GM18526 (cell line): ENCODE results near the gene FOXI1.

Experiments
- POLR2A ChIP-seq: IDR thresholded peaks from 3 replicates; pipeline ENCODE4 v1.6.1; 2011; ENCODE audit not compliant: insufficient read length; ENCODE audit errors: extremely low read depth

The FOXI1 gene

DNA sequence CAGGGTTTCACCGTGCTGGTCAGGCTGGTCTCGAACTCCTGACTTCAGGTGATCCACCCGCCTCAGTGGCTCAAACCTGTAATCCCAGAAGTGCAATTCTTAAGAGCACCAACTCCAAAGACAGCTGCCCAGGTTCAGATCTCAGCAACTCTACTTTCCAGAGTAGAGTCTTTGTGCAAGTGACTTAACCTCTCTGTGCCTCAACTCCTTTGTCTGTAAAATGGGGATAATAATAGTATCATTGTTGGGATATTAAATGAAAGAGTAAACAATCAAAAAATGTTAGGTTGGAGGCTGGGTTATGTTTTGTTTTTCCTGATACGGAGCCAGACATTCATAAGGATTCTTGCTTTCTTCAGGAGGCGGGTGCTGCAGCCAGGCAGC lies 45.0 kb downstream of the FOXI1 start:
- TF ChIP-seq POLR2A: no peak

DNA sequence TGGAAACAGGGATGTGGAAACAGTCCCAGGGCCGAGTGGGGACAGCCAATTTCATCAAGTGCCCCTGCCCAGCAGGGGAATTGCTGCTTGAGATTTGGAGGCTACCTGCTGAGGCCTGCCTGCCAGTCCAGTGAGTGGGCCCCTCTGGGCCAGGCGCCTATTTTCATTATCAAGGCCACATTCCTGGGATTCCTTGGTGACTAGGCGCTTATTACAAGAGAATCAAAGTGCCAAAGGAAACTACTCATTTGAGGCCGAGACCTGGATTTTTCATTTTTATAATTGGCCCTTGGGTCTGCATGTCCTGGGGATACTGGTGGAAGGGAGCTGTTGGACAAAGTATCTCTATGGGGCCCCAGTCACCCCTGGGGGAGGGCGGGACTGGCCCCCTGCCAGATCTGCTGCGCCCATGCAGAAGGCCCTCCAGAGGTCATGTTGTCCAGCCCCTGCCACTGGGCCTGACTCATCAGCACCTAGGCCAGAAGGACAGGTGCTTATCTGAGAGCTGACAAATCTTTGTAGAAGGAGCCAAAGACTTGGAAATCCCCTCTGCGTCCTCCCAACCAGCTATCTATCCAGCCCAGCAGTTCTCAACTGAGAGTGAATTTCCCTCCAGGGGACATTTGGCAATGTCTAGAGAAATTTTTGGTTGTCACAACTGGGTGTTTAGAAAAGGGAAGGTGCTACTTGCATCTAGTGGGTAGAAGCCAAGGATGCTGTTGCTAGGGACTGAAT lies 45.6 kb downstream of the FOXI1 start:
- TF ChIP-seq POLR2A: no peak

DNA sequence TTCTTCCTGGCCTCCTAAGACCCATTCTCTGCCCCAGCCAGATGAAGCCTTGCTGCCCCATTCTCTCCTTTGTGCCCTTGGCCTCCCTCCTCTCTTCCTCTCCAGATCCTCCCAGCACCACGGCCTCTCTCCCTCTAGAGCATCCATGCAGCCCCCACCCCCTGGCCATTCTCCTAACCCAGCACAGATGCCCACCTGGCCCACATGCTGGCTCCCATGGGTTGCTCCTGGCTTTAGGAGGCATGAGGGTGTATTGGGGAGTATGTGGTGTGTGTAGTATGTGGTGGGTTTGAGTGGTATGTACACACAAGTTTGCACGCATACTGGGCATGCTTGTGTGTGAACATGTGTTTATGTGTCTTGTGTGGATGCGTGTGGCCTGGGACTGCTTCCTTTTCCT lies 47.1 kb downstream of the FOXI1 start:
- TF ChIP-seq POLR2A: no peak

DNA sequence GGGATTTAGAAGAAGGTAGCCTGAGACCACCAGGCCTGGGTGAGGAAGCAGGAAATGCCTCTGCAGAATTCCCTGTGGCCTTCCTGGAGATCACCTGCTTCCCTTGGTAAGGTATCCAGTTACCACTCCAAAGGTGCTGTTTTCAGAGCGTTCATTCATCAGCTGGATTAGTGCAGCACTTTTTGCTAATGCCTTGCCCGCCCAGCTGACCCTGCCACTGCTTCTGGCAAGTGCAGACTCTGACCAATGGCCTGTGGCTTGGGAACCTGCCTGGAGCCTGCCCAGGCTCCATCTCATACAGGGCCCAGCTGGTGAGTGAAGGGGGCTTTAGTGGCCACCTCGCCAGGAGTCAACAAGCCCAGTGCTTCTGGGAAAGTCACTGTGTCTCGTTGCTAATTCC lies 48.6 kb downstream of the FOXI1 start:
- no peak for TF ChIP-seq POLR2A

DNA sequence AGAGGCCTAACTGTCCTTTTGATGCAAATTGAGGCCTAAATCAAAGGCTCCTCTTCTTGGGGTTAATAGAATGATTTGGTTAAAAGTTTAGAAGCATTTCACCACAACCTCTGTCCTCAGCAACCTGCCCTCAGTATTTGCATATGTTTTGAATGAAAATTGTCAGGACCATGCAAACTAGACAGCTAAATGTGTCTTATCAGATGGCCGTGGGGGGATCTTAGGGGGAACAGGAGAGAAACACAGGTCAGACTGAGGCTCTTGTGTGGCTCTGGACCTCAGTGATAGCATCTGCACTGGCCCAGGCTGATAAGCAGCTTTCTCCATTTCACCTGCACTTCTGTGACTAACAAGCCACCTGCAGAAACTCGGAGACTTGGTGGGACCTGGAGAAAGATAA lies 49.0 kb downstream of the FOXI1 start:
- TF ChIP-seq POLR2A: no peak

DNA sequence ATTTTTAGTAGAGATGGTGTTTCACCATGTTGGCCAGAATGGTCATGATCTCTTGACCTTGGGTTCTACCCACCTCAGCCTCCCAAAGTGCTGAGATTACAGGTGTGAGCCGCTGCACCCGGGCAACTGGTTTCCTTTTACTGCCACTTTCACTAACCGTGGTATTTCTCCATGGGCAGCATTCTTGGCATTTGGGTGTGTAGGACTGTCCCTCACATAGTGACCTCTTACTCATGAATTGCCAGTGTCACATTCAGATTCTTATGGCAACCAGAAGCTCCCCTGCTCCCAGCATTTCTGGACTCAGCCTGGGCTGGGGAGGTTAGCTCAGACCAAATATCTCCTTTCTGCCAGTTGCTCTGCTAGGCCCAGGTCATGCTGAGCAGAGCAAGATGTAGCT lies 50.1 kb downstream of the FOXI1 start:
- TF ChIP-seq POLR2A: no peak

DNA sequence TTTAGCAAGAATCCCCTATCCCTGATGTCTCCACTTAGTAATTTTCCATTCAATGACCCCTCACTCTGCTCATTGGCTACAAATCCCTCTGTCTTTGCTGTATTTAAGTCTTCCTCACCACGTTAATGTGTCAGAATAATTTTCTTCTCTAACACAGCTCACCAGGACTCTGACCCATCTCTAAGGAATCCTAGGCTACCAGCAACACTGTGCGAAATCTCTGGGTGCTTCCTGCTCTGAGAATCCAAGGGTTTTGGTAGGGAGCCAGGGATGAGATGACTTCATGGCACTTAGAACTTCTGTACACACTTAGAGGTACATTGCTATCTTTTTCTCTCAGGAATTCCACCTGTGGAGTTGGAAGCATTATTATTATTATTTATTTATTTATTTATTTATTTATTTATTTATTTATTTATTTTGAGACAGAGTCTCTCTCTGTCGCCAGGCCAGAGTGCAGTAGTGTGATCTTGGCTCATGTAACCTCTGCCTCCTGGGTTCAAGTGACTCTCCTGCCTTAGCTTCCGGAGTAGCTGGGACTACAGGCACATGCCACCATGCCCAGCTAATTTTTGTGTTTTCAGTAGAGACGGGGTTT lies 53.5 kb downstream of the FOXI1 start:
- TF ChIP-seq POLR2A: no peak
